WI38 (cell line): ENCODE data around the gene ZNF662.

Experiments used
- H3K4me3 ChIP-seq: 2 replicates; pipeline ENCODE4 v1.5.1; 2011; ENCODE audit warnings: low read depth, mild to moderate bottlenecking, control low read depth, low read length
- TF ChIP-seq, protein P1 (sequence below): IDR thresholded peaks from 2 replicates; pipeline ENCODE4 v1.5.1; 2012; ENCODE audit warnings: low read depth, mild to moderate bottlenecking, control low read depth, low read length

ZNF662 gene

DNA sequence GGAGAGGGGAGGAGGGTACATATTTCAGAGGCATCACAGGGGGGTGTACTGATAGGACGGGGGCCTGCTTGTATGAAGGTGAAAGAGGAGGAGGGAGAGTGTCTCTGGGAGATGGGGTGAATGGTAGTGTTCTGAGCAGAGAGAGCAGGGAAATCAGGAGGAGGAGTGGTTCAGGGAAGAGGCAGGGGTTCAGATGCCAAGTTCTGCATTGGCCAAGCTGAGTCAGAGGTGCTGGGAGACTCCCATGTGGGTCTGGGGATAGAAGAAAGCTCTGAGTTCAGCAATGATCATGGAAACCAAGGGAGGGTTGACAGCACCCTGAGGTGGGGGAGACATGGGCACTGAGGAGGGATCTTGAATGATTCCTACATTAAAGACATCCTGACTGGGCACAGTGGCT is 33.2 kb upstream of the ZNF662 start:
- no peak overlapping the region for H3K4me3 ChIP-seq
- TF ChIP-seq, protein P1, sequence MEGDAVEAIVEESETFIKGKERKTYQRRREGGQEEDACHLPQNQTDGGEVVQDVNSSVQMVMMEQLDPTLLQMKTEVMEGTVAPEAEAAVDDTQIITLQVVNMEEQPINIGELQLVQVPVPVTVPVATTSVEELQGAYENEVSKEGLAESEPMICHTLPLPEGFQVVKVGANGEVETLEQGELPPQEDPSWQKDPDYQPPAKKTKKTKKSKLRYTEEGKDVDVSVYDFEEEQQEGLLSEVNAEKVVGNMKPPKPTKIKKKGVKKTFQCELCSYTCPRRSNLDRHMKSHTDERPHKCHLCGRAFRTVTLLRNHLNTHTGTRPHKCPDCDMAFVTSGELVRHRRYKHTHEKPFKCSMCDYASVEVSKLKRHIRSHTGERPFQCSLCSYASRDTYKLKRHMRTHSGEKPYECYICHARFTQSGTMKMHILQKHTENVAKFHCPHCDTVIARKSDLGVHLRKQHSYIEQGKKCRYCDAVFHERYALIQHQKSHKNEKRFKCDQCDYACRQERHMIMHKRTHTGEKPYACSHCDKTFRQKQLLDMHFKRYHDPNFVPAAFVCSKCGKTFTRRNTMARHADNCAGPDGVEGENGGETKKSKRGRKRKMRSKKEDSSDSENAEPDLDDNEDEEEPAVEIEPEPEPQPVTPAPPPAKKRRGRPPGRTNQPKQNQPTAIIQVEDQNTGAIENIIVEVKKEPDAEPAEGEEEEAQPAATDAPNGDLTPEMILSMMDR, result no peak

DNA sequence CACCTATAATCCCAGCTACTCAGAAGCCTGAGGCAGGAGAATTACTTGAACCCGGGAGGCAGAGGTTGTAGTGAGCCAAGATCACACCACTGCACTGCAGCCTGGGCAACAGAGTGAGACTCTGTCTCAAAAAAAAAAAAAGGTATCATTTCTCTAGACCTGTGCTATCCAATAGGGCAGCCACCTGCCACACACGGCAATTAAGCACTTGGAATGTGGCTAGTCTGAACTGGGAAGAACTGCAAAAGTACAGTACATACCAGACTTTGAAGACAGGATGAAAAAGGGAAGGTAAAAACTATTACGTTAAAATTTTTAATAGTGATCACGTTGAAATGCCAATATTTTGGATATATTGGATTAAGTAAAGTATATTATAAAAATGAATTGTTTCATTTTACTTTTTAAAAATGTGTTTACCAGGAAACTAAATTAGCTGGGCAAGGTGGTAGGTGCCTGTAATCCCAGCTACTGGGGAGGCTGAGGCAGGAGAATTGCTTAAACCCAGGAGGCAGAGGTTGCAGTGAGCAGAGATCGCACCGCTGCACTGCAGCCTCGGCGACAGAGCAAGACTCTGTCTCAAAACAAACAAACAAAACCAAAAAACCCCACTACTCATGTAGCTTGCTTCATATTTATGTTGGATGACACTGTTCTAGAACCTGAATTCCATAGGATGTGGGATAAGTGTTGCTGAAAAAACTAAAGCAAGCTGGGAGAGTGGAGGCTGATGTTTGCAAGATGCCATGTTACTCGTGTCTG is 32.5 kb upstream of the ZNF662 start:
- no peak overlapping the region for H3K4me3 ChIP-seq
- TF ChIP-seq, protein P1, result no peak

DNA sequence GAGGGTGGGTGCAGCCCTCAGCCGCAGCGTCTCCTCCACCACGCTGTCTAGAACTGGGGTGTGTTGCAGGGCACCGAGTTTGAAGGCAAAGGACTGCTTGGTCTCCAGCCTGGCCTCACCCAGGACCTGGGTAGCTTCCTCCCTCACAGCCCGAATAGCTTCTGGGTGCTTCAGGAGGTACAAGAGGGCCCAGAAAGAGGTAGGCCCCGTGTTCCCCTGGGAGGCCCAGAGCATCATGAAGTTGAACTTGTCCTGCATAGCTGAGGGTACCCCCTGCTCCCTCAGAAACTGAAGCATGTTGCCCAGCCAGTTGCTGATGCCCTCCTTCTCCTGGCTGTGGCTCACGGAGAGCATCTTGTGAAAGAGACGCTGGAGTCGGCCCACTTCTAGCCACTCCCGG is 31.2 kb upstream of the ZNF662 start:
- TF ChIP-seq, protein P1, result no peak
- H3K4me3 ChIP-seq, result no peak overlapping the region

DNA sequence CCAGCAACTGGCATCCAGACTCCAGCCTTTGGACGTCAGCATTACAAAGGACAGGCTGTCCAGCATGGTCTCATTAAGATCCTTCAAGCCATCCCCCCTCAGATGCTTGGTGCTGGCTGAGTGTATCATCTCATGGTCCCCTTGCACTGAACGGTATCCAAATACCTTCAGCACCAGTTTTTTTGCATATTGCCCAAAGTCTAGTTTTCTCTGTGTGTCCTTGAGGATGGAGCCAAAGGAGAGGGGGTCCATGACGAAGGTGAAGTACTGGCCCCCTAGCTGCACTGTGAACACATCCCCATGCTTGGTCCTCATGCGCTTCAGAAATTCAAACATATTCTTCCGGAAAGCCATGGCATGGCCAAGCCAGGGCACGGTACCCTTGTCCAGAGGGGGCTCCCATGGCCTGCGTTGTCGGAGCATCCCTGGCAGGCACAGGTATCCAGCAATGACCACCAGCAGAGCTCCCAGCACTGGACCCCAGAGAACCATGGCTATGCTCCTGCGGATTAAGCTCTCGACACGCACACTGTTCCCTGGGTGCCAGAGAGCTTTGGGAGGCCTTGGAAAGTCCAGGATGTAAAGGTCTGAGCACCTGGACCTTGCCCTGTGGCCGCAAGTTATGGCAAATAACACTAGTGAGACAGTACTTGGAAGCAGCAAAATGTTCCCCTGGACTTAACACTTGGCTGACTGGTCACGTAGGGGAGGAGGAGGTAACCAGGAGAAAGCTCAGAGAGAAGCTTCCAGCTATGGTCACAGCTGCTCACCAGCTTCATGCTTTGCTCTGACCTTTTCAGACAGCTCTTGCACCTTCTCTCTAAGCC is 30.4 kb upstream of the ZNF662 start, which contains the start of gene CYP8B1:
Gene CYP8B1, minus strand, starts transcription at position 555 of the 827 bp plus-strand sequence. Its CDS starts 63 bp downstream, at position 492.
- H3K4me3 ChIP-seq, result no peak within 1 kb of the TSS
- TF ChIP-seq, protein P1, result no peak

DNA sequence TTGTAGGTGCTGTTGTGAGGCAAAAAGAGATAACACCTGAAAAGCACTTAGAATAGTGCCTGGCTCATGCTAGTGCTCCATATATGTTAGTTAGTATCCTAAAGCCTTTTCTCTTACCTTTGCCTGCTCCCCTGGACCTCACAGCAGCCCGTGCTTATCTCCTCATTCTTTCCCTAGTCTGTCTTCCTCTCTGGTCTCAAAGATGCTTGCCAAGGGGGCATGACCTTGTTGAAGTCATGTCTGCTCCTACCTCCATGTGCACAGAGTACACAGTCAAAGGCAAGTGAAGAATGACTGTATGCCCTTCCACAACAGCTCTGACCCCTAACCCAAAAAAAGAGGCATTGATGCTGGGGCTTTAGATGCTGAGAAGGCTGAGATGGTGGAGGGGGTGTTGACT is 29.5 kb upstream of the ZNF662 start:
- TF ChIP-seq, protein P1, result no peak
- H3K4me3 ChIP-seq, result no peak overlapping the region

DNA sequence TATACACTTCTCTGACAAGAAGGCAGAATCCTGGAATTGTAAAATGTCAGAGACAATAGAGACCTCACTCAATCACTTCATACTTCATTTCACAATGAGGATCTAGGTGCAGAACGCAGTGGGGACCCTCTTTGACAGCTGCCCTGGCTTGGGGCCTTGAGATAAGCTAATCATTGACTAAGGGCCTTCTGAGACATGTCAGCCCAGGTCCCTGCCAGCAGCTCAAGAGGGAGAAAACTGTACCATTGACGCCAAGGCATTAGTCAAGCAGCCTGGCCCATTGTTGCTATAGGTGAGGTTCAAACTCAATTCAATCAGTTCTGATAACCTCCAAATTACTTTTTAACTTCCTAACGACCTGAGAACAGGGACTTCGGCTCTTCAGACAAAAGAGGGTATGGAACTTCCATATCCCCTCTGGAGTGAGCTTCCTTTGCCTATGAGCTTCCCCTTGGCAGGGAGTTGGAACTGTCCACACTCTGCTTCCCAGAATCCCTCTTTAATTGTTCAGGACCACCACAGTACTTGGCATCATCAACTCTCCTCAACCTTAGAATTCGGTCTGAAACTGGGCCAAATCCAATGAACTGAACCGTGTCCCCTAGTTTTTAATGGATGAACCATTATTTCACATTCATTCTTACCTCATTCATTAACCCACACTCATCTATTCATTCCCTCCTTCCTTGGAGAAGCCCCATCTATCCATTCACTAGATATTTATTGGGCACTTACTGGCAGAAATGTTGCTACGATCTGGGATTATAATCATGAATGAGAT is 28.8 kb upstream of the ZNF662 start:
- TF ChIP-seq, protein P1, result no peak
- H3K4me3 ChIP-seq, result no peak overlapping the region
